Astrocyte of the cerebellum (primary cell): ENCODE results near the gene TNP2.
"Not testable (repeated sequence)": the region's sequence is repeated elsewhere in the genome, so short reads cannot be mapped to it uniquely, and the experiment has no call there.

ENCODE experiments used
- DNase-seq: peaks from one replicate; pipeline ENCODE4 v3.0.0-alpha.2; 2011; ENCODE audit warnings: low read depth
- H3K4me3 ChIP-seq: 2 replicates; pipeline ENCODE4 v1.5.1; 2011; ENCODE audit warnings: mild to moderate bottlenecking, low read depth, low read length, moderate library complexity
- in situ Hi-C: cut with HindIII; loops from 2 replicates; pipeline ENCODE4 v1.10.0; 2017; ENCODE audit warnings: low sequenced_read_pairs
- TF ChIP-seq, protein P1 (sequence below): IDR thresholded peaks from 2 replicates; pipeline ENCODE4 v1.5.1; 2012; ENCODE audit warnings: low read length, low read depth, moderate library complexity, mild to moderate bottlenecking; ENCODE audit errors: missing control alignments

Gene TNP2

GRCh38 chr16:11296351-11296705, 27.2 kb upstream of the TNP2 start:
- TF ChIP-seq, protein P1, sequence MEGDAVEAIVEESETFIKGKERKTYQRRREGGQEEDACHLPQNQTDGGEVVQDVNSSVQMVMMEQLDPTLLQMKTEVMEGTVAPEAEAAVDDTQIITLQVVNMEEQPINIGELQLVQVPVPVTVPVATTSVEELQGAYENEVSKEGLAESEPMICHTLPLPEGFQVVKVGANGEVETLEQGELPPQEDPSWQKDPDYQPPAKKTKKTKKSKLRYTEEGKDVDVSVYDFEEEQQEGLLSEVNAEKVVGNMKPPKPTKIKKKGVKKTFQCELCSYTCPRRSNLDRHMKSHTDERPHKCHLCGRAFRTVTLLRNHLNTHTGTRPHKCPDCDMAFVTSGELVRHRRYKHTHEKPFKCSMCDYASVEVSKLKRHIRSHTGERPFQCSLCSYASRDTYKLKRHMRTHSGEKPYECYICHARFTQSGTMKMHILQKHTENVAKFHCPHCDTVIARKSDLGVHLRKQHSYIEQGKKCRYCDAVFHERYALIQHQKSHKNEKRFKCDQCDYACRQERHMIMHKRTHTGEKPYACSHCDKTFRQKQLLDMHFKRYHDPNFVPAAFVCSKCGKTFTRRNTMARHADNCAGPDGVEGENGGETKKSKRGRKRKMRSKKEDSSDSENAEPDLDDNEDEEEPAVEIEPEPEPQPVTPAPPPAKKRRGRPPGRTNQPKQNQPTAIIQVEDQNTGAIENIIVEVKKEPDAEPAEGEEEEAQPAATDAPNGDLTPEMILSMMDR: no peak
- no peak overlapping the region for H3K4me3 ChIP-seq
- no peak for DNase-seq
- in situ Hi-C loops: no loop called here

DNA sequence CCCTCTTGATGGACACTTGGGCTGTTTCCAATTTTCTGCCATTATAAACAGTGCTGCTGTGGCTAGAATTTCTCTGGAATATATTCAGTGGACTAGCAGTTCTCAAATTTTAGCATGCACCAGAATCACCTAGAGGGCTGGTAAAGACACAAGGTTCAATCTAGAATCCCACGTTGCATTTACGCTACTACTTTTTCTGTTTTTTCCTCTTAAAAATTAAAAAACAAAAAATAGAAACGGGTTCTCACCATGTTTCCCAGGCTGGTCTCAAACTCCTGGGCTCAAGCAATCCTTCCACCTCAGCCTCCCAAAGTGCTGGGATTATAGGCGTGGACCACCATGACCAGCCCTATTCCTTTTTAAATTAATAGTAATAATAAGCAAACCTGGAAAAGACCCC, 26.5 kb upstream of the TNP2 start:
- no peak overlapping the region for H3K4me3 ChIP-seq
- in situ Hi-C loops: no loop called here
- TF ChIP-seq, protein P1: no peak
- DNase-seq: no peak

GRCh38 chr16:11292076-11292748, 23.1 kb upstream of the TNP2 start:
- in situ Hi-C loops: no loop called here
- no peak for DNase-seq
- H3K4me3 ChIP-seq: no peak overlapping the region
- TF ChIP-seq, protein P1: no peak

DNA sequence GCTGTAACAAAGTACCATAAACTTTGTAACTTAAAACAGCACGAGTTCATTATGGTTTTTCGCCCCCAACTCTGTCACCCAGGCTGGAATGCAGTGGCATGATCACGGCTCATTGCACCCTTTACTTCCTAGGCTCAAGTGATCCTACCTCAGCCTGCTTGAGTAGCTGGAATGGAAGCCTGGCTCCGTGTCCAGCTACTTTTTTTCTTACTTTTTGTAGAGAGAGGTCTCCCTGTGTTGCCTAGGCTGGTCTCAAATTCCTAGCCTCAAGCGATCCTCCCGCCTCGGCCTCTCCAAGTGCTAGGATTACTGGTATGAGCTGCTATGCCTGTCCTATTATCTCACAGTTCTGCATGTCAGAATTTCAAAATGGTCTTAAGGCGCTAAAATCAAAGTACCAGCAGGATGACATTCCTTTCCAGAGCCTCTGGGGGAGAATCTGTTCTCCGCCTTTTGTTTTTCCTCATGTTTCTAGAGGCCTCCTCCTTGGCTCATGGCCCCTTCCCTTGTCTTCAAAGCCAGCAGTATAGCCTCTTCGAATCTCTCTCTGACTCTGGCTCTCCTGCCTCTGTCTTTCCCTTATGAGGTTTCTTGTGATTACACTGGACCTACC, 22.1 kb upstream of the TNP2 start:
- in situ Hi-C loops: no loop called here
- TF ChIP-seq, protein P1: no peak
- H3K4me3 ChIP-seq: no peak overlapping the region
- no peak for DNase-seq

- in situ Hi-C loops: no loop called here
- DNase-seq: no peak
- TF ChIP-seq, protein P1: no peak
- no peak overlapping the region for H3K4me3 ChIP-seq
Measured at GRCh38 chr16:11290102-11290893, 21.2 kb upstream of the TNP2 start.

- in situ Hi-C loops, H3K4me3 ChIP-seq, DNase-seq: not testable (repeated sequence)
Measured at GRCh38 chr16:11289696-11290095, 20.6 kb upstream of the TNP2 start.

GRCh38 chr16:11289202-11289601, 20.1 kb upstream of the TNP2 start:
- no peak for DNase-seq
- no peak overlapping the region for H3K4me3 ChIP-seq
- in situ Hi-C loops: no loop called here
- TF ChIP-seq, protein P1: no peak
